GM12865 (cell line): Measurements from ENCODE around the gene CANX.

Source experiments
- DNase-seq: peaks from one replicate; pipeline ENCODE4 v3.0.0; 2010; ENCODE audit warnings: low read depth
- H3K4me3 ChIP-seq: 2 replicates; pipeline ENCODE4 v1.5.1; 2011; ENCODE audit warnings: mild to moderate bottlenecking, low read depth, low read length, control low read depth
- TF ChIP-seq, protein P1 (sequence below): IDR thresholded peaks from 2 replicates; pipeline ENCODE4 v1.5.1; 2011; ENCODE audit warnings: low read length, control low read depth, low read depth, inconsistent platforms; ENCODE audit not compliant: insufficient read depth; ENCODE audit errors: missing control alignments

CANX gene

DNA sequence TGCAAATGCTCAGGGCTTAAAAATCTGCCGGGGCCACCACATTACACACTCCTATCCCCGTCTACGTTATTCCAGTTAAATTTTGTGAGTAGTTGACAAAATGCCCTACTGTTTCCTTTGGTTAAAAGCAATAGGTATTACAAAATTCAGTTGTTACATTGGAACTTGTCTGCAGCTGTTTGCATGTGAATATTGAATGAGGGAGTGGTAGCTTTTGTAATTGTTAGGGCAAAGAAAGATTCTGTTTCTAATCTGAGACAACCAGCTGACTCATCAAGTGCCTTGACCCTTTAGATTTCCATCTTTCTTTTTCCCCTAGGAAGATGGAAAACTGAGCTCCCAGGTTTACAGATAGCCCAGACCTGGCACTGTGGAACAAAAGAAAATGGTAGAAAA lies 64.0 kb downstream of the CANX start:
- H3K4me3 ChIP-seq, result no peak overlapping the region
- TF ChIP-seq, protein P1, sequence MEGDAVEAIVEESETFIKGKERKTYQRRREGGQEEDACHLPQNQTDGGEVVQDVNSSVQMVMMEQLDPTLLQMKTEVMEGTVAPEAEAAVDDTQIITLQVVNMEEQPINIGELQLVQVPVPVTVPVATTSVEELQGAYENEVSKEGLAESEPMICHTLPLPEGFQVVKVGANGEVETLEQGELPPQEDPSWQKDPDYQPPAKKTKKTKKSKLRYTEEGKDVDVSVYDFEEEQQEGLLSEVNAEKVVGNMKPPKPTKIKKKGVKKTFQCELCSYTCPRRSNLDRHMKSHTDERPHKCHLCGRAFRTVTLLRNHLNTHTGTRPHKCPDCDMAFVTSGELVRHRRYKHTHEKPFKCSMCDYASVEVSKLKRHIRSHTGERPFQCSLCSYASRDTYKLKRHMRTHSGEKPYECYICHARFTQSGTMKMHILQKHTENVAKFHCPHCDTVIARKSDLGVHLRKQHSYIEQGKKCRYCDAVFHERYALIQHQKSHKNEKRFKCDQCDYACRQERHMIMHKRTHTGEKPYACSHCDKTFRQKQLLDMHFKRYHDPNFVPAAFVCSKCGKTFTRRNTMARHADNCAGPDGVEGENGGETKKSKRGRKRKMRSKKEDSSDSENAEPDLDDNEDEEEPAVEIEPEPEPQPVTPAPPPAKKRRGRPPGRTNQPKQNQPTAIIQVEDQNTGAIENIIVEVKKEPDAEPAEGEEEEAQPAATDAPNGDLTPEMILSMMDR, result no peak
- no peak for DNase-seq

DNA sequence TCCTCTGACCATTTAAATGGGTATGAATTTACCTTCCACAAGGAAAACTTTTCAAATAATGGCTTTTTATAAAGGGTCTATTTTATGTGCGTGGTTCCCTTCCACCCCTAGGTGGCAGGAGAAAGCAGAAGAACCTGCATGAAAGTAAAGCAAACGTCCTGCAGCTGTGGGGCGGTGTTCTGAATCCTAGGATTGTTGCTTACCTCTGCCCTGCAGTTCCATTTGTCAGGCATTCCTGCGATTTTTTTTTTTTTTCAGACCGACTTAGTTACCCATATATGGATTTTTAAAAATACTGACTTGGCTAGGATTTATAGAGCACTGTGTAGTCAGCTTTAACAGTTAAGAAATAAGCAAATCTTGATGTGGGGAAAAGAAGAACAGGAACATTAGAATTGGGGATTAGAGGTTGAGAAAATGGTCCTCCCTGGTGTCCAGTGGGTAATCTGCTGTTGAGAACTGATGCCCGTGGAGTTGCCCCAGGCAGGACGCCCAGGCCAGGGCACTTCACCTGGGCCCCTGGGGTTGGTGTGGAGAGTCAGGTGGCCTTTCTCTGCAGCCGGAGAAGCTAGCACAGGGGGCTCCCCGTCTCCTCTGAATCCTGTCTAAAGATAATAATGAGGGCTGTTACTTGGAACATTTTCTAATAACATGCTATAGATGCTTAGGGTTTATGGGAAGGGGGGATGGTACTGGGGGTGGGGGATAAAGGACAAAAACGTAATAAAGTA lies 64.6 kb downstream of the CANX start:
- peak; percentile 68 for DNase-seq
- TF ChIP-seq, protein P1, result peak; percentile 77

GRCh38 chr5:179764056-179764455 lies 65.3 kb downstream of the CANX start:
- no peak for DNase-seq
- no peak overlapping the region for H3K4me3 ChIP-seq
- TF ChIP-seq, protein P1, result no peak

More for the DNA sequence above, 64.6 kb downstream of the CANX start:
- H3K4me3 ChIP-seq, result no peak overlapping the region

- TF ChIP-seq, protein P1, result no peak
- H3K4me3 ChIP-seq, result no peak overlapping the region
- DNase-seq, result no peak
Measured at GRCh38 chr5:179765400-179765799, 66.6 kb downstream of the CANX start.

- no peak for DNase-seq
- TF ChIP-seq, protein P1, result no peak
- H3K4me3 ChIP-seq, result no peak overlapping the region
Measured at GRCh38 chr5:179766021-179766725, 67.4 kb downstream of the CANX start.

- DNase-seq, result no peak
- no peak overlapping the region for H3K4me3 ChIP-seq
- TF ChIP-seq, protein P1, result no peak
Measured at GRCh38 chr5:179766726-179767455, 68.1 kb downstream of the CANX start.
